ENCODE data around the gene MAP1S. TPM values are rescaled to one million over a fixed set of nuclear protein-coding genes. Genes with fewer than 3 reads are reported as not detected.
A peak's percentile ranks its signal among the peaks of the same experiment; 100 is the strongest.

The MAP1S gene
- total RNA-seq, 1 donor from 2014 or later = 93.4 TPM

DNA sequence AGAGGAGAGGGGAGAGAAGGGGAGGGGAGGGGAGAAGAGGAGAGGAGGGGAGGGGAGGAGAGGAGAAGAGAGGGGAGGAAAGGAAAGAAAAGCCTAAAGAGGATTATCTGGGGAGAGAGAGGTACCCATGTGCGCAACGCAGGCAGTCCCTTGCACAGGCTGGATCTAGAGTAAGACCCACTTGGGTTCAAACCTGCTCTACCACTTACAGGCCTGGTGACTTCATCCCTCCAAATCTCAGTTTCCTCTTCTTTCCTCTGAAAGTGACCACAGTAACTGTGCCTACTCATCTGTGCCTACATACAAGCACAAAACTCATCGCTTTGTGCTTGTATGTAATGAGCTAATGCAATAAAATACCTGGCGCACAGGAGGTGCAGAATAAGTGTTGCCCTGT is 732 bp upstream of the MAP1S start:
- no peaks in the 10 kb centered on the region for H3K27me3 Mint-ChIP-seq (ENCODE audit: low read depth)
- peak overlapping the region; percentile 83 for H3K27ac Mint-ChIP-seq (ENCODE audit: unreplicated experiment)
- DNase-seq (ENCODE audit: low read depth, low spot score) = no peak
- TF ChIP-seq, protein P1, sequence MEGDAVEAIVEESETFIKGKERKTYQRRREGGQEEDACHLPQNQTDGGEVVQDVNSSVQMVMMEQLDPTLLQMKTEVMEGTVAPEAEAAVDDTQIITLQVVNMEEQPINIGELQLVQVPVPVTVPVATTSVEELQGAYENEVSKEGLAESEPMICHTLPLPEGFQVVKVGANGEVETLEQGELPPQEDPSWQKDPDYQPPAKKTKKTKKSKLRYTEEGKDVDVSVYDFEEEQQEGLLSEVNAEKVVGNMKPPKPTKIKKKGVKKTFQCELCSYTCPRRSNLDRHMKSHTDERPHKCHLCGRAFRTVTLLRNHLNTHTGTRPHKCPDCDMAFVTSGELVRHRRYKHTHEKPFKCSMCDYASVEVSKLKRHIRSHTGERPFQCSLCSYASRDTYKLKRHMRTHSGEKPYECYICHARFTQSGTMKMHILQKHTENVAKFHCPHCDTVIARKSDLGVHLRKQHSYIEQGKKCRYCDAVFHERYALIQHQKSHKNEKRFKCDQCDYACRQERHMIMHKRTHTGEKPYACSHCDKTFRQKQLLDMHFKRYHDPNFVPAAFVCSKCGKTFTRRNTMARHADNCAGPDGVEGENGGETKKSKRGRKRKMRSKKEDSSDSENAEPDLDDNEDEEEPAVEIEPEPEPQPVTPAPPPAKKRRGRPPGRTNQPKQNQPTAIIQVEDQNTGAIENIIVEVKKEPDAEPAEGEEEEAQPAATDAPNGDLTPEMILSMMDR (conservative IDR thresholded peaks at IDR 0.05) = no peak
- no peaks in the 10 kb centered on the region for H3K9me3 Mint-ChIP-seq
- H3K36me3 Mint-ChIP-seq (ENCODE audit: low read depth) = no peaks in the 10 kb centered on the region
- peak overlapping the region; percentile 96 for H3K4me3 Mint-ChIP-seq
- peaks cover 31% of the 10 kb centered on the region for H3K4me1 Mint-ChIP-seq

DNA sequence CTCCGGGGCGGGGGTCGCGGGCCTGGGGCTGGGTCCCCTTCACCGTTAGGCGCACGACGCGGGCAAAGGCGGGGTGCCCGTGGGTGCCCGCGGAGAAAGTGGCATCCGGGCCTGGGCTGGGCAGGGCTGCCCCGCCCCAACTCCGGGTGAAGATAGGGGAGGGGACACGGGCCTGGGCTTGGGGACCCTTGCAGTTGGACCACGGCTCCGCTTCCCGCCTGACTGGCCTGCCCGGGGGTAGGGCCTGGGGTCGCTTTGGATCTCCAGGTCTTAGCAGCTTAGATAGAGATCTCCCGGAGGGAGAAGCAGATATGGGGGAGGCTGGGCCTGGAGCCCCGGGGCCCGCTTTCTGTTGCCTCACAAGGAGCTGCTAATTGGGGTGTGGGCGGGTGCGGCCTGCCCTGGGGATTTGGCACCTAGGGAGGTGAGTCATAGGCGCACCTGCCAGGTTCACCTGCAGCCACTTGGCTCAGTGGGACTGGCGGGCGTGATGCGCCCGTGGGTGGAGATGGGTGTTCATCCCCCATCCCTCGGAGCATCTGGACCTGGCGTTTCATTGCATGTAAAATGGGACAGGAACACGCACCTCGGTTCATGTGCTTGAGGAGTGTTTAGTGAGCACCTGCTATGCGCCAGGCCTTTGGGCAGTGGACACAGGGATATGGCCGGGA is 585 bp downstream of the MAP1S start:
- Mint-ChIP-seq H3K4me1 (peaks cover 31% of the 10 kb centered on the region), H3K4me3 (peak overlapping the region; percentile 89), H3K27ac (ENCODE audit: unreplicated experiment) (peak overlapping the region; percentile 95), H3K9me3 (no peaks in the 10 kb centered on the region), H3K27me3 (ENCODE audit: low read depth) (no peaks in the 10 kb centered on the region), H3K36me3 (ENCODE audit: low read depth) (no peaks in the 10 kb centered on the region)
- TF ChIP-seq, protein P1 (conservative IDR thresholded peaks at IDR 0.05) = no peak
- no peak for DNase-seq (ENCODE audit: low read depth, low spot score)

DNA sequence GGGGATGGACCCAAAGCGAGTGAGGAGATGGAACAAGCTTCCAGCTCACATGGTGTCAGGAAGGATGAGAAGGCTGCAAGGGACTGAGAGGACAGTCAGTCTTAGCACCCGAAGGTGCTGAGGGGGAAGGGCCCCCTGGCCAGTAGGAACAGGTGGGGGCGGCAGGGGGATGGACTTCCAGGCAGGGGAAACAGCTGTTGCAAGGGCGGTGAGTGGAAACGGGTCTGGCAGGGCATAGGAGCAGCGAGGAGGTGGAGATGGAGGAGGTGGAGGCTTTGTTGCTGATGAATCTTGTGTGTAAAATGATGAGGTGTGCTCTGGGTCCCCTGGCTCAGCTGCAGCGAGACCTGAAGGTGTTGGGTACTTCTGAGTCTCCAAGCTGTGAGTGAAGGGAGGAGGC is 1.2 kb downstream of the MAP1S start:
- no peak for DNase-seq (ENCODE audit: low read depth, low spot score)
- H3K4me1 Mint-ChIP-seq = peaks cover 31% of the 10 kb centered on the region
- H3K36me3 Mint-ChIP-seq (ENCODE audit: low read depth) = no peaks in the 10 kb centered on the region
- peak overlapping the region; percentile 89 for H3K4me3 Mint-ChIP-seq
- TF ChIP-seq, protein P1 (conservative IDR thresholded peaks at IDR 0.05) = no peak
- H3K27me3 Mint-ChIP-seq (ENCODE audit: low read depth) = no peaks in the 10 kb centered on the region
- no peaks in the 10 kb centered on the region for H3K9me3 Mint-ChIP-seq
- H3K27ac Mint-ChIP-seq (ENCODE audit: unreplicated experiment) = peak overlapping the region; percentile 95

DNA sequence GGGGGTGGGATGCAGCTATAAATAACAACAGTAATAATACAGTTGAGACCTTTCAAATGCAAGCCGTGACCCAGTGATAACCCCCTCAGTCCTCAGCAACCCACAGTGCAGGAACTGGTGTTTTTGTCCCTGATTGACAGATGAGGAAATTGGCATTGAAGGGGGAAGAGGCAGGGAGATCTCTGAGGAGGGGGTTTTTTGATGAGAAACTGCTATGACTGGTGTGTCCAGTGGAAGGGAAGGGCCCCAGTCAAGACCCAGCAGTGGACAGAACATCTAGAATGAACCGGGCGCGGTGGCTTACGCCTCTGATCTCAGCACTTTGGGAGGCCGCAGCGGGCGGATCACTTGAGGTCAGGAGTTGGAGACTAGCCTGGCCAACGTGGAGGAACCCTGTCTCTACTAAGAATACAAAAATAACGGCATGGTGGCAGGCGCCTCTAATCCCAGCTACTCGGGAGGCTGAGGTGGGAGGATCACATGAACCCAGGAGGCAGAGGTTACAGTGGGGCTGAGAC is 1.9 kb downstream of the MAP1S start:
- Mint-ChIP-seq H3K27ac (ENCODE audit: unreplicated experiment) (peak overlapping the region; percentile 86), H3K4me1 (peaks cover 31% of the 10 kb centered on the region), H3K27me3 (ENCODE audit: low read depth) (no peaks in the 10 kb centered on the region), H3K36me3 (ENCODE audit: low read depth) (no peaks in the 10 kb centered on the region), H3K9me3 (no peaks in the 10 kb centered on the region), H3K4me3 (peak overlapping the region; percentile 89)
- no peak for DNase-seq (ENCODE audit: low read depth, low spot score)
- TF ChIP-seq, protein P1 (conservative IDR thresholded peaks at IDR 0.05) = no peak

DNA sequence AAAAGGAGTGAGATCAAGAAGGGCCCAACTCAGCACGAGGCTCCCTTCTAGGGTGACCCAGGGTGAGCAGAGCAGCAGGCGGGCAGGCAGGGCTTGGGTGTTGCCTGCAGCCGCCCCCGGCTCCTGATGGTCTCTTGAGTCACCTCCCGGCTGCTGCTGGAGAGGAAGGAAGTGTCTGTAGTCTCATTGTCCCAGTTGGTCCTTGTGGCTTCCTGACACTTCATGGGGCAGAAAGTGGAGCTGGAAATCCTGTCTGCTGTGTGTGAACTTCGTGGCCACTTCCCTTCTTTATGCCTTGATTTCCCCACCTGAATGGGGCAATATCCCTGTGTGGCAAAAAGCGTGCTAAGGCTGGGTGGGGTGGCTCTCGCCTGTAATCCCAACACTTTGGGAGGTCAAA is 2.5 kb downstream of the MAP1S start:
- Mint-ChIP-seq H3K9me3 (no peaks in the 10 kb centered on the region), H3K27me3 (ENCODE audit: low read depth) (no peaks in the 10 kb centered on the region), H3K36me3 (ENCODE audit: low read depth) (no peaks in the 10 kb centered on the region), H3K4me3 (peak overlapping the region; percentile 89), H3K4me1 (peaks cover 31% of the 10 kb centered on the region), H3K27ac (ENCODE audit: unreplicated experiment) (peak overlapping the region; percentile 86)
- no peak for DNase-seq (ENCODE audit: low read depth, low spot score)
- TF ChIP-seq, protein P1 (conservative IDR thresholded peaks at IDR 0.05) = no peak

Measured in neural crest cell (in vitro differentiated cells).